Measurements from ENCODE around the gene SMC2.

The SMC2 gene

GRCh38 chr9:104177676-104178075 lies 83.6 kb downstream of the SMC2 start:
- H3K36me3 ChIP-seq (ENCODE audit: control insufficient read depth, low read length): no peaks in the 10 kb centered on the region
- no peaks in the 10 kb centered on the region for H4K20me1 ChIP-seq (ENCODE audit: control insufficient read depth, insufficient read depth, low read depth, low read length)
- no peak overlapping the region for H3K4me2 ChIP-seq (ENCODE audit: low read length)
- no peaks in the 10 kb centered on the region for H3K27me3 ChIP-seq (ENCODE audit: control insufficient read depth, low read length)
- no peaks in the 10 kb centered on the region for H3K79me2 ChIP-seq (ENCODE audit: control insufficient read depth, low read length)
- H3K9me2 ChIP-seq (replicated peaks; ENCODE audit: control insufficient read depth, low read length): no peaks in the 10 kb centered on the region
- TF ChIP-seq EZH2phosphoT487 (IDR thresholded peaks at IDR 0.05; ENCODE audit: borderline replicate concordance, low read length) (no peak), CTCF (IDR thresholded peaks at IDR 0.05; ENCODE audit: low read depth, low read length, poor library complexity, severe bottlenecking) (no peak)
- peaks cover 8% of the 10 kb centered on the region for H3K4me1 ChIP-seq (ENCODE audit: control insufficient read depth, low read length)
- H3K27ac ChIP-seq (ENCODE audit: low read depth, low read length): no peak overlapping the region
- H3K9me3 ChIP-seq (ENCODE audit: control insufficient read depth, insufficient read depth, low read length): no peaks in the 10 kb centered on the region
- no peak overlapping the region for H3K4me3 ChIP-seq (ENCODE audit: low read length)
- H3F3A ChIP-seq (ENCODE audit: control insufficient read depth, insufficient read depth): no peaks in the 10 kb centered on the region
